ENCODE results near the gene DNAL1.

Gene DNAL1

DNA sequence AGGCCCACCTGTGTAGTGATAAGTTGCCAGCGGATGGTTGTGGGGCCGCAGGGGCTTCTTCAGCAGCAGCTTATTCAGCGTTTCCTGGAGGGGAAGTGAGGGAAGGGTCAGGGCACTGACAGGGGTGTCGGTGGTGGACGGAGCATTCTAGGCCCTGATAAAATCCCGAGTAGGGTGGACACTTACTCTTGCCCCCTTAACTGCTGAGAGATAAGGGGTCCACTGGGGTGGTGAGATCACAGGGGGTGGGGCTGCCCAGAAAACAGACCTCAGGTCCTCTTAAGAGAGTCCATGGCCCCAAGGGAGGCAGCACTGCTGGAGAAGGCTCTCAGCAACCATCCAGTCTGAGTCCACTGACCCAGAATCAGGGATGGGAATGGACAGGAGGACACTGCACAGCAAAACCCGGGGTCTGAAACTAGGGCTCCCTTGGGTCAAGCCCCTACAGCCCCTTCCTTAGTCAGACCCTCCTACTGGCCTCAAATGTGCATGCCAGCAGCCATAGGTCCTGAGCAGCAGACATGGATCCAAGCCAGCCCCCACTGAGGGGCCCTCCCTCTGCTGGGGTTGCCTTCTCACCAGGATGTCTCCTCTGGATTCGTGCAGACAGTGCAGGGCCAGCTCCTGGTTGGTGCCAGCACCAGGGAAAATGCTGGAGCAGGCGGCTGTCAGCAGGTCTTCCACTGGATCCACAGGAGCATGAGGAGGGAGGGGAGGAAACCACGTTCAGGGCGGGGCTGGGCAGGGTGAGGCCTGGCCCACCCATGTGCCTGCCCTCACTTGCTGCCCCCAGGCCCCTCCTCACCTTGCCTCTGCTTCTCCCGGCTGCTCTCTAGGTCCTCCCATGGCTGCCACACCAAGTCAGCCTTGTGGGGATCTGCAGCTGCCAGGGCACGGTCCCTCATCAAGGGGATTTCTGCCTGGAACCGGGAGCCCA is 81.5 kb downstream of the DNAL1 start:
- DNase-seq: no peak

DNA sequence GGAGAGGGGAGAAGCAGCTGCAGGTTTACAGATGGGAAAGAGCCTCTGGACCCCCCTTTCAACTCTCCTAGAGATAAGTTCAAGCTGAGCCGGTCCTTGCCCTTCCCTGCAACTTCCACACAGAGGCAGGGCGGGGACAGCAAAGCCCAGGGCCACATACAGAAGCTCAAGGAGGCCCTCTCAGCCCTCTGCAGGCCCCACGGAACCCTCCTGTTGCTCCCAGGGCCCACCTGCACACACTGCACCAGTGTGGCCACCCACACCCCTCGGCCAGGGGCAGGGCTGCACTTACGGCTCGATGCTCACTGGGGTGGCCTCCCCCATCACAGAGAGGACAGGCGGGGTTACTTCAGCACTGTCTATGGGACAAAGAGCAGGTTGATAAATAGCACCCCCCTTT is 82.4 kb downstream of the DNAL1 start:
- DNase-seq: no peak

DNA sequence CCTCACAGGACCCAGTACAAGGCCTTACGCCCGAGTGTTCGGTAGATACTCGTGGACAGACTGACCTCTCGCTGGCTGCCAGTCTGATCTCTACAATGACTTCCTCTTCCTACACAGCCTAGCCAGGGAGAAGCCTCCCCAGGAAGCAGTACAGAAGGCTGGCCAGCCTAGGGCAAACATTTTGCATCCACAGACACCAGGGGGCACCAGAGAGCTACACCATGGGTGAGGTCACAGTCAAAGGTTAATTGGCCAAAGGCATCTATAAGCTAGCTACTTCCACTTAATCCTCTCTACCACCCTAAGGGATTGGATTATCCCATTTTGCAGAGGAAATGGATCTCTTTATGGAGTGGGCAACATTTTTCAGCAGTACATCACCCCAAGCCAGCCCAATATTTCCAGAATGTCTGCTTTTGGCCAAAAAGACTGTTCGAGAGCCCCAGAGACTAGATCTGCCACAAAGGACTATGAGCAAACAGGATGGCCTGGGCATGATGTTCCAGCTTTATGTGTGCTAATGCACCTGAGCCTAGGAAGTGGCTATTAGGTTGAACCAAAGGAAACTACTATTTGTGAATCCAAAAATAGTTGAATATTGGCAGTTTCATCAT is 84.0 kb downstream of the DNAL1 start:
- peak; percentile 87 for DNase-seq

DNA sequence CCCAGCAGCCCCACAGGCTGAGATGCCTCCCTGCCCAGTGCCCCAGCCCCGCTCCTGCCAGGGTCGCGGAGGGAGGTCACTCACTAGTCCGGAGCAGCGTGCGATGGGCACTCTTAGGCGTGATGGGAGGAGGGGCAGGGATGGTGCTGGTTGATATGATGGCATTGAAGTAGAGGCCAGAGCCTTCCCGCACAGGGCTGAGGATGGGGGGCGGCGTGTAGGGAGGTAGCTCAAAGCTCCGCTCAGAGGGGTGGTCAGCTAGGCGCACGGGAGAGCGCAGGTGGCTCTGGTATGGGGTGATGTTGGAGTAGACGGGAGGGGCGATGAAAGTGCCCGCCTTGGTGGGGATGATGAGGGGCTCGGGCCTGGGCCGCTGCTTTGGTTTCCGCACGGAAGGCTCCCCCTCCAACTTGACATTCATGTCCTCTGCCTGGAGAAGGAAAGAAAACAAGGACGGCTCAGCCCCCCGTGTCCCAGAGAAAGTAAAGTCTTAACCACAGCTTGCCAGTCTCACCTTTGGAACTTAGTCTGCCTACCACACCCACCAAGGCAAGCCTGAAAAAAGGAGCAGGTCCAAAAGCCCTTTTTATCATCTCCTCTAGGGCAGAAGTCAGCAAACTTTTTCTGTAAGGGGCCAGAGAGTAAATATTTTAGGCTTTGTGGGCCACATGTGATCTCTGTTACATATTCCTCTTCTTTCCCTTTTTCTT is 84.9 kb downstream of the DNAL1 start:
- DNase-seq: no peak

DNA sequence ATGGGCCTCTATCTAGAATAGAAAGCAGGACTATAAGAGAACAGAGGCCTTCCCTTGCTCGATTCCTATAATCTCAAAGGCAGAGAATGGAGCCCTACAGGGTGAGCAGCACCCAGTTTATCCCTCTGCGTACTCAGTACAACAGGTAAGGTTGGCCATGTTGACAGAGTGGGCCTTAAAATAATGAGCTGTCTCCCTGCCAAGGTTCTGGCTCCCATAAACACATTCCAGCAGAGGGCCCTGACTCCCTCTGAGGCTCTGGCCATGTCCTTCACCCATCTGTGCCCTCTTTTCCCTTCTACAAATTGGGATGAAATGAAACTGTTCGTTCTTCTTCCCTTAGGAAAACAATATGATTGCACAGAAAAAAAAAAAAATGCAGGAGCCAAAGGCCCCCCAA is 86.3 kb downstream of the DNAL1 start:
- DNase-seq: no peak

DNA sequence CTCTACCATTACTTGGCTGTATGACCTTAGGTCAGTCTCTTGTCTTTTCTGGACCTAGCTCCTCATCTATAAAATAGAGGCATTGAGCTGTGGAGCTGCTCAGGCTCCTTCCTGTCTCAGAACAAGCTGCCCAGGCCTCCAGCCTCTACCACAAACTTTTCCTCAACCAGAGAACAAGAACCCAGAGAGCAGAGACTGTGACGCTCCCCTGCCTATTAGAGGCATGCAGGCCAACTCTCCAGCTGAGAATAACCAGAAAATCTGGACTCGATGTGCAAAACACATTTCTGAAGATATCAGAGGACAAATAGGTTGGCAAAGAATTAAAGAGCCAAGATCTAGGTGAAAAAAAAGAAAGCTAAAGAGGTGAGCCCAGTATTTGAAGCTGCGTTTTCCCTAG is 87.2 kb downstream of the DNAL1 start:
- DNase-seq: no peak

DNA sequence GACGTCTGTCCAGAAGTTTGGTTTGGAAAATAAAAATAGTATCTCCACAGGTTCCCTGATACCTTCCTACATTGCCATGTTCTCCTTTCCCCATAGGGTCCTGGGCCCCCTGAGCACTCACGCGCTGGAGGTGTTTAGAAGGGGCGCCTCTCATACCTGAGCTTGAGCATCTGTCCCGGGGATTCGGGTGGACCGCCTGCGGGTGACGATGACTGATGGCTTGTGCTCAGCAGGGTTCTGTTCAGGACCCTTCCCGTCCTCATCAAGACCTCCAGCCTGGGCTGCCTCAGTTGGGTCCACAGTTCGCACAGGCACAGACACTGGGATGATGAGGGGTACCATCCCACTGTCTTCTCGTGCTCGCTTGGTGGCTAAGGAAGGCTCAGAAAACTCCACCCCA is 92.1 kb downstream of the DNAL1 start:
- no peak for DNase-seq

DNA sequence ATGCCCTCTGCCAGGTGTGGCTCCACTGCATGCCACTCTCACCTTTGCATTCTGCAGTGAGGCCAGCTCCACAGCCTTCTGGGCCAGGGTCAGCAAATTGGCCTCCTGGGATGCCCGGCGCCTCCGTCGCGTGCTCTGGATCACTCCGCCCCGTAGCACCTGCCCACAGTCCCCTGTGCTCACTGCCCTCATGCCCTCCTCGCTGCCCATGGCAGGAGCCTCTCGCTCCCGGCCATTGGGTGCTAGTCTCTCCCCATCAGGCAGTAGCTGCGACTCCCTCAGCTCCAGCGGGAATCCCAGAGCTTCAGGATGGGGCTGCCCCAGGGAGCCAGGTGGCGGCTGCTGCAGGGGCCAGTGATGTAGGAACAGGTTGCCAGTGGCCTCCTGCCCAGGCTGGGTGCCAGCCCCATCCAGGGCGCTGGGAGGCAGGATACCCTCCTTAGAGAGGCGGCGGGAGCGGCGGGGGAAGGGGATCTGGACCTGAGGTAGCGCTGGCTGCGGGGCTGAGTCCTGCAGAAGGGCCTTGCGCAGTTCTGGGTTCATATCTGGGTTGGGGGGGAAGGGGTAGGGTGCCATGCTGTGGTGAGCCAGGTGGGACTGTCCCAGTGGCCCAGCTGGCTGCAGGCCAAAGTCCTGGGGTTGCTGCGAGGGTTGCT is 93.9 kb downstream of the DNAL1 start:
- DNase-seq: no peak

DNA sequence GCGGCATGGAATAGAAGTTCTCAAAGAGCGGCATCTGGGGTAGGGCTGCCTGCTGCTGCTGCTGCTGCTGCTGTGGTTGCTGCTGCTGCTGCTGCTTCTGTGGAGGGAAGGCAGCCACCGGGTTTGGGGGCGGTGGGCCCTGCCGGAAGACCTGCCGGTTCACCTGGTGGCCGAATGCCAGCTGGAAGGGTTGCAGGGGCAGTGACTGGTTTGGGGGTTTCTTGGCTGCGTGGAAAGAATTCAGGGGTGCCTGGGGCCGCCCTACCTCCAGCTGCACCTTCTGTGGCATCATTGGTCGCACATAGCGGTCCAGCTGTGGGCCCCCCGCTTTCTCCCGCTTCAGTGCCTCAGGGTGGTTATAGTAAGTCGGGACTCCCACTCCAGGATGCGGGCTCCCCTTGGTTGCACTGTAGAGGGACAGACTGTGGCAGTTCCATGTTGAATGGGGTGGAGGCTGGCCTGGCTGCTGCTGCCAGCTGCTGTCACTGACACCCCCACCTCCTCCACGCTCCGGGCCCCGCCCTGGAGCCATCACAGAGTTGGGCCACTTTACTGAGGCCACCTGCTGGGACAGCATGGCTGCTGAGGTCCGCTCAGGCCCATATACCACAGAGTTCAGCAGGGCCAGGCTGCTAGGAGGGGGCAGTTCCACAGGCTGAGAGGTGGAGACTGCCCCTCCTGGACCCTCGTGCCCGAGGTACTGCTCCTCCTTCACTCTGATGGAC is 94.5 kb downstream of the DNAL1 start:
- DNase-seq: no peak

DNA sequence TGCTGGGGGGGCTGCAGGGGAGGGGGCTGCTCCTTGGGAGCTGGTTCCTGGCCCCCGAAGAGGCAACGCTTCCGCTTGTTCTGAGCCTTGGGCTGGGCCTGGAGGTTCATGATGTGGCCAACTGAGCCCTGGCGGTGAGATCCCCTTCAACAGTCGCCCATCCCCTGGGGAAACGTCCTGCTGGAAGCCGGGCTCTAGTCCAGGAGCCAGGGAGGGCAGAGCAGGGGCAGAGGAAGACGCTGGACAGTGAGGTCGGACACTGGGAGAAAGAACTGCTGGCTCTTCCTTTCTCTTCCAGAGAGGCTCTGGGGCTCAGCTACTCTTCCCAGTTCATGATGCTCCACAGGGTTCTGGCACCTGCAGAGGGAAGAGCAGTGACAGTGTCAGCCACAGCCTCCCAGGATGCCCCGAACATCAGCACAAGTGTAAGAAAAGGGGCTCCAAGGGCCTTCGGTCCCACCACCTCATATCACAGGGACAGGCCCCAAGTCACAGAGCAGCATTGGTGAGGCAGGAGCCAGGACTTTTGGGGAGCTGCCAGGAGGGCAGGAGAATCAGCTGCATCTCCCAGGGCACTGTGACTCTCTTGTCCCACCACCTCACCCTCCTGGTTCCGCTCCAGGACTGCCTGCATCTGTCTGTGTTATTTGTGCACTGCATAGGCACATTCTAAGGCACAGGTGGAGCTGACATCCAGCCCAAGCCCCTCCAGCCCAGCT is 95.3 kb downstream of the DNAL1 start:
- no peak for DNase-seq

DNA sequence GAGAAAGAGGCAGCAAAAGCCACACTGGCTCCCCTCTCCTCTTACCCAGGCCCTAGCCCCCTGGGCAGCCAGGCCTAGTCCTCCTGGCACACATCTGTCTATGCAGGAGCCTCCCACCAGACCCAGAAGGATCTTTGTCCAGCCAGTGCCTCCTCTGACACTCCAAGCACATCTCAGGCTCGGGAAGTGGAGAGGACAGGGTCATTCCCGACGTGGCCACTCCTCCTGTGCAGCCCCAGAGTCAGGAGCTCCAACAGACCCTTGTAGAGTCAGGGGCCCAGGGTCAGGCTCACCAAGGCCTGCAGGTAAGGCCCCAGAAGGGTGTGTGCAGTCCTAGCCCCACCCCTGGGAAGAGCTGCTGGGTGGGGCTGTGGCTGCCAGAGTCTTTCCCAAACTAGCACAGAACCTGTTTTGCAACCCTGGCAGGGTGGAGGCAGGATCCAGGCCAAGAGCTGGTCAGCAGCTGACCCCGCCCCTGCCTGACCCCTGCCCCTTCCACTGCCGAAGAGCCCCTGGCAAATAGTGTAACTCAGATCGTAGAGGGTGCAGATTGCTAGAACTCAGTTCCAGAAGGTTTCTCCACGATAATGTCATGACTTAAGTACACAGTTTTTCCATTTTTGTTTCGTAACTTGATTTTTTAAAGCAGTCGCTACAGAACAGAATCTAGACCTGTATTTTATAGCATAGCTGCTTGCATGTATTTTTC is 96.0 kb downstream of the DNAL1 start:
- DNase-seq: no peak

DNA sequence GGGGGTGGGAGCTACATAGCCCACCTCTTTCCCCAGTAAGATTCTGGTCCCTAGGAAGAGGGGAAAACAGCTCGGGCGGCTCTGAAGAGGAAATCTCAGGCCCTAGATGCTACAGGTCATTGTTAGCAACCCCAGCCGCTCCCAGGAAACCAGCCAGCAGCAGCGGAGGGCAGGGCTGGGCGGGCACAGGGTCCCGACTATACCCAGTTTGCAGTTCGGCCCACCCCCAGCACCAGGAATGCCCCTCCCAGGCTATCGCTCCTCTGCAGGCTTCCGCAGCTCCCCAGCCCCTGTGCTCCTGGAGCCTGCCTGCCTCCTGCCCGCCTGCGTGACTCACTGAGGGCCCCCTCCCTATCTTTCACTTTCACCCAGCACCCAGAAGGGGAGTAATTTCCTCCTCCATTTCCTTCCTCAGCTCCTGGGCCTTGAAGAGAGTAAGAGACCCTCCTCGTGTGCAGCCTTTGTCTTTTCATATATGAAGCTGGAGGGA is 96.6 kb downstream of the DNAL1 start:
- DNase-seq: peak; percentile 68

DNA sequence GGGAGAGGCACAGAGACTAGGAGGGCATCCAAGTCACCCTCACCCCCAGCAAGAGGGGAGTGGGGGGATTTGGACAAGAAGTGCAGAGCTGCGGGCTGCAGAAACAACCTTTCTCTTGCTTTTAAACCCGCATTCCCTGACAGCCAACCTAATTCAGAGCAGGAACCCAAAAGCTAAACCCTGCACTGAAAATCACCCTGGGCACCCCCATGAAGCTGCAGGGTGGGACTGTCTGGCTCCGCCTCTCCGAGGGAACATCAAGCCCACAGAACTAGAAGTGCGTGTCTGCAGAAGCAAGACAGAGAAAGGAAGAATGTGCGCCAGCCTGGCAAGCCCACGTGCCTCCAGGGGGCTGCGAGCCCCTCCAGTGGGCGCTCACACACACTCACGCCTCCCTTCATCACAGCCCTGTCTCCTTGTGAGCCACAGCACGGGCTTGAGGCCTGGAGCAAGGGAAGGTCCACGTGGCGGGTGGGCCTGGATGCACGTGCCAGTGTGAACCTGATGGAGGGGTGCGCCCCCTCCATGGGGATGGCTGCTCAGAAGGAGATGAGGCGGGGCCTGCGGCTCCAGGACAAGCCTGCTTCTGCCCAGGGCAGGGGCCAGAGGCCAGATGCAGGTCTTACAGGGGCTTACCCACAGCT is 97.2 kb downstream of the DNAL1 start:
- no peak for DNase-seq

DNA sequence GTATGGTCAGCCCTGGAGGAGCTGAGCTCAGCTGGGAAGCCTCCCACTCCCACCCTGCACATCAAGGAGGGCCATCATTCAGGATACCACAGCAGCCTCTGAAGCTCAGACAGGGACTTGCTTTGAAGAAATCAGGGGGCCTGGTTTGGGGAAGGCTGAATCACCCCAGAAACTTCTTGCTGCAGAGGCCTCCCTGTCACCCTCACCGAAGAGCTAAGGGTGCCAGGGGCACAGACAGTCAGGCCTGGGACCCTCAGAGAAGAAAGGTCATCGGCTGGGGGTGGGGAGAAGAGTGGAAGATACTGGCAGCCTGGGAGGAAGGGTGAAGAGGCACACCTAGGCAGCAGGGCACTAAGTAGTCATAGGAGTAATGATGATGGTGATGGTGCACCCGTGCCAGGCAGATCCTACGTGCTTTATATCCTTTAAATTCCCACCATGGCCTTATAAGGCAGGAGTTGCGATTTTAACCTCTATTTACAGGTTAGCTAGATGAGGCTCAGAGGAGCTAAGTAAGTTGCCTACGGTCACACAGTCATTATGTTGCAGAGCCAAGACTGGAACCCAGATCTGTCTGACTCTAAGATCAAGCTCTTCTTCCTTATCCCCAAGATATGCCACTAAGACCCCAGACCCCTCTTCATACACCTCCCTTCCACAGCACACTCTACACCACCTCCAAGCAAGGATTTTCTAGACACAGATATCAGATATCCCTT is 97.9 kb downstream of the DNAL1 start:
- no peak for DNase-seq

DNA sequence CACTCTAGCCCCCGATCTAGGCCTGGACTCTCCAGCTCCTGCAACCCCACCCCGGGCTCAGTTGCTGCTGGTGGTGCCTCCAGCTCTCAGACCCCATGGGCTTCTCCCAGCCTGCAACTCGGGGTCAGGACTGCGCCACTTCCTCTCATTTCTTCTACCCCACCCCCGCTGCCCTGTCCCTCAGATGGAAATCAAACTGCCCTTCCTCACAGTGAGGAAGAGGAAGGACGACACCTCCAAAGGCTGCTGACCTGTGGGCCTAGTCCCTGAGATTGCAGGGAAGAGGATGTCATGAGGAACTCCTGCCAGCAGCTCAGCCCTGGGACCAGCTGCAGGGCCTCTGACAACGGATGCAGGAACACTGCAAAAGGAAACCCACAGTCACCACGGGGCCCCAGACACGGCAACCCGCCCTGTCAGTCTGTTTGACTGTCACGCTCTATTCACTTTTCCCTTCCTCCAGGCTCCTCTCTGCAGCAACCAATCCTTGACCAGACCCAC is 98.7 kb downstream of the DNAL1 start:
- peak; percentile 65 for DNase-seq

DNA sequence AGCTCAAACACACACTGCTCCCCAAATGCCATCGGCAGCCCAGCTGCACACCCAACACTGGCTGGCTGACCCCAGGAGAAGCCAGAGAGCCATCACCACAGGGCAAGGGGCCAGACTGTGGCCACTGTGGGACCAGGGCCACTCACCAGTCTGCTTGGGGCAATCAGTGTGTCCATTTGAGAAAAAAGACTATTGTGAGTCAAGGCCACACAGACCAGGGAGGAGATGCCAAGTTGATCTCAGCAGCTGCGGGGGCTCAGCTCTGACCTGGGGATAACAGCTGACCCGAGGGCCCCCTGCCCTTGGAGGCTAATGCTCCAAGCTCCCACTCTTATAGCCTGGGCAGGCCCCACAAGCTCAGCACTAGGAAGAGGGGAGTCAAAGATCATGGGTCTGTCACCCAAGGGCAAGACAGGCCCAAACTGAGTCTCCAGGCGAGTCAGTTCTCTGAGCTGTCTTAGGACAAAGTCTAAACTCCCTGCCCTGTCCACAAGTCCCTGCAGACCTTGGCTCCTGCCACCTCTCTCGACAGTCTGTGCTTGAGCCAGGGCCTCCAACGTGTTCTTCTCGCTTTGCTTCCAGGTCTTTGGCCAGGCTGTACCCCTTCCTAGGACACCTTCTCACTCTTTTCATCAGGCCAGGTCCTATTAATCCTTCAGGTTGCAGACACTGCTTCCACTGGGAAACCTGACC is 99.5 kb downstream of the DNAL1 start:
- no peak for DNase-seq

DNA sequence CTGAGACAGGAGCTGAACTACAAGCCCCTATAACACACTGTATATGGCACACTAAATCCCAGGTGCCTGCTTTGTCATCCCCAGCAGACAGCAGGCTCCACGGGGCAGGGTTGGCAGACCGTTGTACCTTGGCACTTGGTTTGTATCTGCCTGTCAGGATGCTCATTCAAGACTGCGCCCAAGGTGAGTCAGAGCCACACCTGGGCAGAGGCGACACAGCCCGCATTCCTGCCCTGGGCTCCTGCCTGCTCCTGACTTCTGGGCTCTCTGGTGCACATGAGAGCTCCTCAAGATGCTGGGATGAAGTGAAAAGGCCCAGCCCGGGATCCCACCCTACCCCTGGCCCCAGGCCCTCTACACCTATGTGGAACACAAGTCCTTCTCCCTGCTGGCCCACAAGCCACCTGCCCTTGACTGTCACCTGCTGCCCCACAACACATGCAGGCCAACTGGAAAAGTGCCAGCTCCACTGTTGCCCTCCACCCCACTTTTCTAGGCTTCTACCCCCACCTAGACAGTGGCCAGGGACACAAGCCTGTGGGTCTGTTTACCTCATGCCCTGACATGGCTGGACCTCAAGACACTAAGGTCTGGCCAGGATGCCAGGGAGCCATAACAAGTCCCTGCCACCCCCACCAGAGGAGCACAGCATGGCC is 100.2 kb downstream of the DNAL1 start:
- DNase-seq: no peak

Measured in CD4-positive, alpha-beta T cell treated with Interleukin-21 for 1 hour (primary cell).